ENCODE results near the gene WDR33.

Gene WDR33

DNA sequence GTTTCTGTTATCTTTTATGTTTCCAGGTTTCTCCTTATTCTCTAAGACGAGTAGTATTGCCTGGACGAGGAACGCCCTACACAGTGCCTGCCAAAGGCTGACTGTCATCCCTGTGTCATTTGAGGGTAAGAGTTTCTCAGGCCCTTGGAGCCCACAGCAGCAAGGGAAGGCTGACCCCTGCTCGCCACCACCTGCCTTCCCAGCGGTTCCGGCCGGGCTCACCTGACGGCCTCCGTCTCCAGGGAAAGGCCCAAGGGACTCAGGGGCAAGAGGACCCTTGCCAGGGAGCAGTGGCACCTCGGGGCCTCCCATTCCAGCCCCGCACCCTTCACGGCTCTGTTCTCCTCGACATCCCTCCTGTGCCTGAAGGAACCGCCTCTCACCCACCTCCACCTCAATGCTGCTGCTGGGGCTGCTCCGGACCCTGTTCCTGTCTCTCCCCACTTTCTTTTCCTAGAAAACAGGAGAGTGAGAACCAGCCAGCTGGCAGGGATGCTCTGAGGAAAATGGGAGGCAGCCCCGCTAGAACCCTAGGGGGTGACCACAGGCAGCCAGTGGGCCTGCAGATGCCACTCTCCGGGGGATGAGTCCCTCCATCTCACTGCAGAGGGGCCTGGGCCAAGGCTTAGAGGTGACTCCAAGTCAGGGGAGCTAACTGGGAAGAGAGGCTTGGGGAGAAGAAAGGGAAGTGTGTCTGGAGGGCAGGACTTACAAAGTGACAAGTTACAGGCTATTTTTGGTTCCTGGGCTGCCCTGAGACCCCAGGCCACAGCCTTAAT lies 137.5 kb downstream of the WDR33 start:
- no peak for DNase-seq (ENCODE audit: extremely low spot score)
- POLR2A ChIA-PET: interaction anchor here (1.3 kb wide), 1 partner anchor 27 kb away, joined by 3 read pairs; the partner anchor contains the start of gene SFT2D3
- CTCF ChIA-PET: no interaction called here
- TF ChIP-seq NFRKB (IDR thresholded peaks at IDR 0.05): no peak
- no peak for TF ChIP-seq L3MBTL2 (conservative IDR thresholded peaks at IDR 0.05)
- no peak for TF ChIP-seq HDGF (IDR thresholded peaks at IDR 0.05; ENCODE audit: borderline replicate concordance)
- TF ChIP-seq FOXK2 (IDR thresholded peaks at IDR 0.05): no peak
- TF ChIP-seq TARDBP (IDR thresholded peaks at IDR 0.05): no peak
- no peak for TF ChIP-seq SUZ12 (IDR thresholded peaks at IDR 0.05)
- no peak for TF ChIP-seq FOXM1 (IDR thresholded peaks at IDR 0.05; ENCODE audit: borderline replicate concordance)
- TF ChIP-seq ARNT (IDR thresholded peaks at IDR 0.05): no peak

DNA sequence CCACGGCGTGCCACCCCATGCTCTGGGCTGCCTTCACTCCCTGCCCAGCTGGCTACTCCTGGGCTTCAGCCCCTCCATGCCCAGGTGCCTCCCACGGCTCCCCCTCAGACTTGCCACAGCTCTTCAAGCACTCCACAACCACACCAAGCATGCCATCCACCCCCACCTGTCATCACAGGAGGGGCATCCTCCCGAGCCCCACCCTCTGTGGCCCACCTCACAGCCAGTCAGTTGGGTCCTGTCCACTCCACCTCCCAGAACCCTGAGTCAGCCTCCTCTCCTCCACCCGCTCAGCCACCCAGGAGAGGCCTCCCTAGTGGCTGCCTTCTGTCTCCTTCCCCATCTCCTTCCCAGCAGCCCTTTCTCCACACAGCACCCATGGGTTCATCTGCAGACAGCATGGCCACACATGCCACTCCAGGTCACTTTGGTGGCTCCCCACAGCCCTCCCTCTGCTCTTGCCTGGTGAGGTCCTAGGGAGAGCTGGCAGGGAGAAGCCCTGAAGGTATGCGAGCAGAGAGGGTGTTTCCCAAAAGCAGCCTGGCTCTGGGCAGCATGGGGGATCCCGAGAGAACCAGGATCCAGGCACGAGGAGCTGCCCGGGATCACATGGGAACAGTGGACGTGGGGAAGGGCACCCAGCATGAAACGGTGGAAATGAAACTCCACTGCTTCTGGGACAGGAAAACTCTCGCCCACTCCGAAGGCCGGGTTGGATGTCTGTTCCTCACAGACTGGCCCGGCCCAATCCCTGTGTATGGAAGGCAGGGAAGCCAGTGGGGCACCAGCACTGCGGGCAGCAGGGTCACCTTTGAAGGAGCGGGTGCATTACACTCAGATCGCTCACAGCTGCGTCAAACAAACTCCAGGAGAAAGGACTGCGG lies 138.4 kb downstream of the WDR33 start:
- ChIA-PET CTCF (no interaction called here), POLR2A (no interaction called here)
- no peak for DNase-seq (ENCODE audit: extremely low spot score)
- no peak for TF ChIP-seq L3MBTL2 (conservative IDR thresholded peaks at IDR 0.05)

DNA sequence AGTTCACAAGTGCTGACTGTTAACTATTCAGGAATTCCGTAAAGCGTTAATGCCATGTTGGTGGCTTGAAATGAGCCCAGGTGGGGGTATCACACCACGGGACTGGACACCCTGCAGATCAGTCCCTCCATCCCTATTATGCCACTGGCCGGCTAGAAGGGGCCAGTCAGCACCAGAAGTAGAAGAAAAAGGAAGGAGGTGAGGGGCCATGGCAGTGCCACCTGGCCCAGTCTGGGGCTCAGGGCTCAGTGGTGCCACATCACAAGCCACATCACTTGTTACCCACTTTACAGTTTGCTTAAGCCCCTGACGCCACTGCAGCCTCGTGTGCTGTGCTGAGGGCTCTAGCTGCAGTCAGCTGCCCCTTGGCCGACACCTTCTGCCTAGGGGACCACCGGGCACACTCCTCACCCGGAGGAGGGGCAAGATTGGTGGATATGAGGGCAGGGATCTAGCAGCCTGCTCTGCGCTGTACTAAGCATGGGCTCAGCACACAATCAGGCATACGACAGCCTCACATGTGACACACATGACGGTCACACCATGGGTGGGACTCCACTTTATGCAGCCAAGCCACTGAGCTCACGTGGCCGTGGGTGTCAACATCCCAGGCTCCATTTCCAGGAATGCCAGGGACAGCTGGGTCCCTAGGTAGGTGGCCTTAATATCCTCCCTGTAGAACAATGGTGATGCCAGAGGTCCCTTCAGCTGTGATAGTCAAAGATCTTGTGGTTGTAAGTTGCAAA lies 139.2 kb downstream of the WDR33 start:
- no peak for TF ChIP-seq L3MBTL2 (conservative IDR thresholded peaks at IDR 0.05)
- TF ChIP-seq LEF1 (IDR thresholded peaks at IDR 0.05; ENCODE audit: borderline replicate concordance): no peak
- TF ChIP-seq ARNT (IDR thresholded peaks at IDR 0.05): no peak
- no peak for TF ChIP-seq ELF4 (IDR thresholded peaks at IDR 0.05)
- no peak for TF ChIP-seq FOXK2 (IDR thresholded peaks at IDR 0.05)
- TF ChIP-seq BHLHE40 (IDR thresholded peaks at IDR 0.05; ENCODE audit: borderline replicate concordance): no peak
- TF ChIP-seq FOXA1 (IDR thresholded peaks at IDR 0.05): no peak
- TF ChIP-seq SP1 (IDR thresholded peaks at IDR 0.05): no peak
- TF ChIP-seq ZNF384 (IDR thresholded peaks at IDR 0.05): no peak
- TF ChIP-seq CTBP1 (IDR thresholded peaks at IDR 0.05; ENCODE audit: borderline replicate concordance): no peak
- TF ChIP-seq FOXM1 (IDR thresholded peaks at IDR 0.05; ENCODE audit: borderline replicate concordance): no peak
- TF ChIP-seq SUZ12 (IDR thresholded peaks at IDR 0.05): no peak
- no peak for TF ChIP-seq HDGF (IDR thresholded peaks at IDR 0.05; ENCODE audit: borderline replicate concordance)
- TF ChIP-seq, protein P1, sequence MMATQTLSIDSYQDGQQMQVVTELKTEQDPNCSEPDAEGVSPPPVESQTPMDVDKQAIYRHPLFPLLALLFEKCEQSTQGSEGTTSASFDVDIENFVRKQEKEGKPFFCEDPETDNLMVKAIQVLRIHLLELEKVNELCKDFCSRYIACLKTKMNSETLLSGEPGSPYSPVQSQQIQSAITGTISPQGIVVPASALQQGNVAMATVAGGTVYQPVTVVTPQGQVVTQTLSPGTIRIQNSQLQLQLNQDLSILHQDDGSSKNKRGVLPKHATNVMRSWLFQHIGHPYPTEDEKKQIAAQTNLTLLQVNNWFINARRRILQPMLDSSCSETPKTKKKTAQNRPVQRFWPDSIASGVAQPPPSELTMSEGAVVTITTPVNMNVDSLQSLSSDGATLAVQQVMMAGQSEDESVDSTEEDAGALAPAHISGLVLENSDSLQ (IDR thresholded peaks at IDR 0.05): no peak
- TF ChIP-seq TARDBP (IDR thresholded peaks at IDR 0.05): no peak
- TF ChIP-seq NFRKB (IDR thresholded peaks at IDR 0.05): no peak
- CTCF ChIA-PET: no interaction called here
- DNase-seq (ENCODE audit: extremely low spot score): no peak
- POLR2A ChIA-PET: interaction anchor here (1.1 kb wide), 1 partner anchor 145 kb away, joined by 3 read pairs; no protein-coding TSS in a partner anchor

DNA sequence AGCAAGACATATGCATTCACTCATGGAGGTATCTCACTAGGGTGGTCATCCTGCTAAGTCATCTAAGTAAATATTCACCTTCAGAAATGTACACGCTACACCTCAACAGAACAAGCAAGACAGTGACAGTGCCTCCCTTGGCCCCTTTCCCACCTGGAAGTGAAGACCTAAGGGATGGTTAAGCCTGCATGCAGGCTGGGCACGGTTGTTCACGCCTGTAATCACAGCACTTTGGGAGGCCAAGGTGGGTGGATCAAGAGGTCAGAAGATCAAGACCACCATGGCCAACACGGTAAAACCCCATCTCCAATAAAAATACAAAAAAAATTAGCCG lies 140.0 kb downstream of the WDR33 start:
- no peak for DNase-seq (ENCODE audit: extremely low spot score)
- POLR2A ChIA-PET: interaction anchor here (1.1 kb wide), 1 partner anchor 144 kb away, joined by 3 read pairs; no protein-coding TSS in a partner anchor
- CTCF ChIA-PET: no interaction called here
- TF ChIP-seq BHLHE40 (IDR thresholded peaks at IDR 0.05; ENCODE audit: borderline replicate concordance): no peak
- TF ChIP-seq ARNT (IDR thresholded peaks at IDR 0.05): no peak
- TF ChIP-seq FOXM1 (IDR thresholded peaks at IDR 0.05; ENCODE audit: borderline replicate concordance): no peak
- no peak for TF ChIP-seq SUZ12 (IDR thresholded peaks at IDR 0.05)
- no peak for TF ChIP-seq ELF4 (IDR thresholded peaks at IDR 0.05)
- no peak for TF ChIP-seq CTBP1 (IDR thresholded peaks at IDR 0.05; ENCODE audit: borderline replicate concordance)
- TF ChIP-seq, protein P1 (IDR thresholded peaks at IDR 0.05): no peak
- no peak for TF ChIP-seq SP1 (IDR thresholded peaks at IDR 0.05)
- no peak for TF ChIP-seq L3MBTL2 (conservative IDR thresholded peaks at IDR 0.05)
- no peak for TF ChIP-seq NFRKB (IDR thresholded peaks at IDR 0.05)

DNA sequence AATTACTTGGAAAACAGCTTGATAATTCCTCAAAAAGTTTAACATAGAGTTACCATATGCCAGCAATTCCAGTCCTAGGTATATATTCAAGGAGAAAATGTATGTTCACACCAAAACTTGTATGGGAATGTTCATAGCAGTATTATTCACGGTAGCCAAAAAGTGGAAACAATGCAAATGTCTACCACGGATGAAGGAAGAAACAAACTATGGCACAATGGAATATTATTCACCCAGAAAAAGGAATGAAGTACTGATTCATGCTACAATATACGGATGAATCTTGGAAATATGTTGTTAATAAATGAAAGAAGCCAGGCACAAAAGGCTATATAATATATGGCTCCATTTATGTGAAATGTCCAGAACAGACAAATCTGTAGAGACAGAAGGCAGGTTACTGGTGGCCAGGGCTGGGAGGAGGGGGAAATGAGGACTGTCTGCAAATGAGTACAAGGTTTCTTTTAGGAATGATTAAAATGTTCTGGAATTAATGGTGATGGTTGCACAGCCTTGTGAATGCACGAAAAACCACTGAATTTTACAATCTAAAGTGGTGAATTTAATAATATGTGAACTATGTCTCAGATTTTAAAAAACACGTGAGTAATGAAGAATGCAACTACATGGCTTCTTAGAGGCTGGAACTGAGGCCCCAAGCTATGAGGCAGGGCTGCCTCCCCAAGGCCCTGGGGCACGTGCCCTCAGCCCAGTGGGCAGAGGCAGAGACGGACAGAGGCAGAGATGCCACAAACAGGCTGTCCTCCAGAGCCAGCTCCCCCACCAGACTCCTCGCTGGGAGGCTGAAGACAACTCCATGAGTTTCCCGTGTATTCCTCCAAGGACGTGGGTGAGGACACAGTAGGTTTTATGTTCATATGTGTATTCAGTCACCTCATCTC lies 140.7 kb downstream of the WDR33 start:
- ChIA-PET CTCF (no interaction called here), POLR2A (interaction anchor here (1.1 kb wide), 1 partner anchor 144 kb away, joined by 3 read pairs; no protein-coding TSS in a partner anchor)
- TF ChIP-seq CTBP1 (IDR thresholded peaks at IDR 0.05; ENCODE audit: borderline replicate concordance) (no peak), HDGF (IDR thresholded peaks at IDR 0.05; ENCODE audit: borderline replicate concordance) (no peak), FOXK2 (IDR thresholded peaks at IDR 0.05) (no peak), L3MBTL2 (conservative IDR thresholded peaks at IDR 0.05) (no peak), TARDBP (IDR thresholded peaks at IDR 0.05) (no peak), SUZ12 (IDR thresholded peaks at IDR 0.05) (no peak), BHLHE40 (IDR thresholded peaks at IDR 0.05; ENCODE audit: borderline replicate concordance) (no peak), NFRKB (IDR thresholded peaks at IDR 0.05) (no peak), FOXA1 (IDR thresholded peaks at IDR 0.05) (no peak), LEF1 (IDR thresholded peaks at IDR 0.05; ENCODE audit: borderline replicate concordance) (no peak), FOXM1 (IDR thresholded peaks at IDR 0.05; ENCODE audit: borderline replicate concordance) (no peak)
- TF ChIP-seq, protein P1 (IDR thresholded peaks at IDR 0.05): no peak
- DNase-seq (ENCODE audit: extremely low spot score): no peak
